NCI-H226 (cell line): ENCODE data around the gene DCUN1D4.
A peak's percentile ranks its signal among the peaks of the same experiment; 100 is the strongest.

Experiments used
- DNase-seq: peaks from one replicate; pipeline ENCODE4 v3.0.0-alpha.2; 2015

Gene DCUN1D4

DNA sequence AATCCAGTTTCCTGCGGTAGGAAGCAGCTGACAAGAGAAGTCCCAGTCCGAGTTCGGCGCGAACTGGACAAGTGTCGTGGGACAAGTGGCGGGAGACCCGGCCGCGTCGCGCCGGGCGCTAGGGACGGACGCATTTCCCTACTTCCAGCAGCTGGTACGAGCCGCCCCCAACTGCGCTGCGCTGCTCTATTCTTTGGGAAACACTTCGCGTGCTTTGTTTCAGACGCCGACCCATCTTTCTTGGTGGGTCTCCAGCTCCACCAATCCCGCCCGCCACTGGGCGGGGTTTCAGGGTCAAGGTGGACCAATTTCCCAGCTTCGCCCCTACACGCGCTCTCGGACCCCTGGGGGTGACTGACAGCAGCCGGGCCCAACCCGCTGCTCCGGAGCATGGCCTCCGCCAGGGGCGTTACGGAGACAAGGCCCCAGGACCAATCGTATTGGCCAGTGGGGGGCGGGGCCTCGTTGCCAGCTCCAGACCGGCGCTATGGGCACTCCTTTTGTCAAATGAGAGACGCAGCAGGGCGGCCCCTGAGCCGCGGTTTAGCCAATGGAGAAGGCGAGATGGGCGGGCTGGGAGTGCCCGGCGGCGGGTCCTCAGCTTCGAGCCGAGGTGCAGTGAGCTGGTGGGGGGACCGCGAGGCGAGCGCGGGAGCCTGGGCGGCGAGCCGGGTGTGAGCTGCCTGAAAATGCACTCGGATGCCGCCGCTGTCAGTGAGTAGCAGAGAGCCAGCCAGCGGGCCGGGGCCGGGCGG, at the start of gene DCUN1D4:
TSS of gene DCUN1D4 (plus strand) at position 600 of the 755 bp plus-strand sequence. CDS start at position 690, 90 bp downstream.
- DNase-seq = peak; percentile 99

DNA sequence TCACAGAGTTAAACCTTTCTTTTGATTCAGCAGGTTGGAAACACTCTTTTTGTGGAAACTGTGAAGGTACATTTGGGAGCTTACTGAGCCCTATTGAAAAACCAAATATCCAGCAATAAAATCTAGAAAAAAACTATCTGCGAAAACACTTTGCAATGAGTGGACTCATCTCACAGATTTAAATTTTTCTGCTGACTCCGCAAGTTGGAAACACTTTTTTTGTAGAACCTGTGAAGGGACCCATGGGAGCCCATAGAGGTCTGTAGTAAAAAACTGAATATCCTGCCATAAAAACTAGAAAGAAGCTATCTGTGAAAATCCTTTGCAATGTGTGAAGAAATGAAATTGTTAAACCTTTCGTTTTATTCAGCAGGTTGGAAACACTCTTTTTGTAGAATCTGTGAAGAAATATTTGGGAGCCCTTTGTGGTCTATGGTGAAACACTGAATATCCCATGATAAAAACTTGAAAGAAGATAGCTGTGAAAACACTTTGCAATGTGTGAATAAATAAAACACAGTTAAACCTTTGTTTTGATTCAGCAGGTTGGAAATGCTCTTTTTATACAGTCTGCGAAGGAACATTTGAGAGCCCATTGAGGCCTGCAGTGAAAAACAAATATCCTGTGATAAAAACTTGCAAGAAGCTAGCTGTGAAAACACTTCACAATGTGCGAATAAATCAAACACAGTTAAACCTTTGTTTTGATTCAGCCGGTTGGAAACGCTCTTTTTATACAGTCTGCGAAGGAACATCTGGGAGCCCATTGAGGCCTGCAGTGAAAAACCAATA, 22.3 kb upstream of the DCUN1D4 start:
- DNase-seq = no peak

DNA sequence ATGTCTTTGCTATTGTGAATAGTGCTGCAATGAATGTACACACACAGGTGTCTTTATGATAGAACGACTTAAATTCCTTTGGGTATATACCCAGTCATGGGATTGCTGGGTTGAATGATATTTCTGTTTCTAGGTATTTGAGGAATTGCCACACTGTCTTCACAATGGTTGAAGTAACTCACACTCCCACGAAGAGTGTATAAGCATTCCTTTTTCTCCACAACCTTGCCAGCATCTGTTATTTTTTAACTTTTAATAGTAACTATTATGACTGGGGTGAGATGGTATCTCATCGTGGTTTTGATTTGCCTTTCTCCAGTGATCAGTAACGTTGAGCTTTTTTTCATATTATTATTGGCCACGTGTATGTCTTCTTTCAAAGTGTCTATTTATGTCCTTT, 17.6 kb upstream of the DCUN1D4 start:
- no peak for DNase-seq

DNA sequence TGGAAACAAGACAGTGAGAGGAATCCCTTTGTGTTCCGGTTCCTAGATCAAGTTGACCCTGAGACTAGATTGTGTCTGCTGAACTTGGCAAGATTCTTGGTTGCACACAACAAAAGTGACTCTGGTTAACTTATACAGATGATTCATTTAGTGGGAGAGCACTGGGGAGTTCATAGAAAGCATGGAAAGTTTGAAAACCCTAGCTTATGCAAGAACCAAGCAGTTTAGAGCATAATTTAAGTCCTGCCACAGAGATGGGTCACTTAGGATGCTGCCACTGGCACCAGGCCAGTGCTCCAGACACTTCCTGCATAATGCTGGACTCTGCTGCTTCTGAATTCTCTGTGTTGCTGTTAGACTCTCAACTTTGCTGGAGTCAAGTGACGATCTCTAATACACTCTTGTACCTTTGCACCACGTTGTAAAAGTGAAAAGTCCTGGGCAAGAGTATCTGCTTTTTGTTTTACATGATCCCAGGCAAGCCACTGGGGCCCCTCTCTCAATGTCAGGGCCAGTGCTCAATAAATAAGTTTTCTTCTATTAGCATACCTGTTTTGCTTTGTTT, 12.7 kb upstream of the DCUN1D4 start:
- no peak for DNase-seq

DNA sequence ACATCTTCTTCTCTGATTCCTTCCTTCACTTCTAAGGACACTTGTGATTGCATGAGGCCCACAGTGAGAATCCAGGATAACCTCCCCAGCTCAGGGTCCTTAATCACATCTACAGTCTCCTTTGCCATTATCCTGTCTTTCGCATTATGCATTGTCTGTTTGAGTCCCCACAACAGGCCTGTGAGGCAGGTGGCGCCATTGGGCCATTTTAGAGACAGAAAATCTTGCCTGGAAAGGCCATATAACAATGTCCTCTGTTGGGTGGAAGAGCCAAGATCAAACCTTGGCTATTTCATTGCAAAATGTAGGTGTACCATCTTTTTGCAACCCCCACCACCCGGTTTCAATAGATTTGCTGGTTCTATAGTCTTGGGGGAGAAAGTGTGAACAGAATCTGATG, 11.8 kb upstream of the DCUN1D4 start:
- peak; percentile 33 for DNase-seq

DNA sequence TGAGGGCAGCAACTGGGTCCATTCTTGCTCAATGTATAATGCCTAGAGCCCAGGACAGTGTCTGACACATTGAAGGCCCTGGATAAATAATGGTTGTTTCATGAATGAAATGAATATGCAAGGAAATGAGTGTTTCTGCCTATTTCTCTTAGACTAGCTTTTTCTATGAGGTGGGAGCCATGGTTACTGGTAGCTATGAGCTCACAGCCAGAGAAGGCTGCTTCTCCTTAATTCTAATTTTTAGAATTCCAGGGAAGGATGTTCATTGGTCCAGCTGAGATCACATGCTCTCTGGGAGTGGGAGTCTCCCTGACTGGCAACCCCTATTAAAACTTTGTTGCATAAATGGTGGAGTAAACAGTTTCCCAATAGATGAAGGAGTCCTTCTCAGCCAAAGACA, 9.7 kb upstream of the DCUN1D4 start:
- DNase-seq = no peak

DNA sequence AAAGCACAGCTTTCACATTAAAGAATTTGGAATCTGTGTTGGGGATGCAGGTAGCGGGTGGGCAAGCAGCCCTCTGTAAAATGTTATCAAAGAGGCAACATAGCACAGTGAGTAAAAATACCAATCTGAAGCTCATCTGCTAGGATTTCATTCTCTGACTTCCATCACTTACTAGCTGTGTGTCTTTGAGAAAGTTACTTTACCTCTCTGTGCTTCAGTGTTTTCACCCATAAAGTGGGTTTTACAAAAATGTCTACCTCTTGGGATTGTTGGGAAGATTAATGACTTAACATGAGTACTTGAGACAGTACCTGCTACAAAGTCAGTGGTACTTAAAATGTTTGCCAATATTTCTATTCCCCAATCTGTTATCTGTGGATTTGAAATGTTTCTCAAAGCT, 7.9 kb upstream of the DCUN1D4 start:
- DNase-seq = no peak

DNA sequence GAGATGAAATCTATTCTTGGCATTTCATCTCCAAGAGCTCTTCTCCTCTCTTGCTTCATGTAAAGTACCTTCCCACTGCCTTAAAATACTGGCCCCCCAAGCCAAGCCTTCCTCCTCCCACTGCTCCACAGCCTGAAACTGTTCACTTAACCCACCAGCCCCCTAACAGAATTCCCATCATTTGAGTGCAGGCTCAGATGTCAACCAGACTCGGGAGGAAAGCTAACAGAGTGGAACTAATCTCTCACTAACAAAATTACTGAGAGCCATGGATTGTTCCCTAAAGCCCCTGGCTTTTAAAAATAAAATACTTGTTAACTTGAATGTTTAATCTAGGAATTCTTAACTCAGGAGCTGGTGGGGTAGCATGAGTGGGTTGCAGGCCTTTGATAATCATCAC, 7.1 kb upstream of the DCUN1D4 start:
- DNase-seq = no peak

DNA sequence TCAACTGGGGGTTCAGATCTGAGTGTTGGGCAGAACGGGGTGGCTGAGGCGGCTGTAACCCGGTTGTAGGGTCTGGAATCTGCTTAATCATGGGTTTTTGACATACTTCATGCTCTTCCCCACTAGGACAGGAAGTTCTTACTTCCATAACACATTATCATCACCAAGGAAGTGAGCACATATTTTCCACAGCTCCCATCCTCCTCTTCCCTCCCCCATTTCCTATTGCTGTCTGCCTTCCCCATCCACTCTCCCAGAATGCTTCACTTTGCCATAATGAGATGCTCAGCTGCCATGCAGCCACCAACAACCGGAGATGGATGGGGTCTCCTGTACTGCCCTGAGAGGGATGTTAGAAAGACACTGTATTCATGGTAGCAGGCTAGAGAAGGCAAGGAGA, 6.4 kb upstream of the DCUN1D4 start:
- DNase-seq = peak; percentile 7

DNA sequence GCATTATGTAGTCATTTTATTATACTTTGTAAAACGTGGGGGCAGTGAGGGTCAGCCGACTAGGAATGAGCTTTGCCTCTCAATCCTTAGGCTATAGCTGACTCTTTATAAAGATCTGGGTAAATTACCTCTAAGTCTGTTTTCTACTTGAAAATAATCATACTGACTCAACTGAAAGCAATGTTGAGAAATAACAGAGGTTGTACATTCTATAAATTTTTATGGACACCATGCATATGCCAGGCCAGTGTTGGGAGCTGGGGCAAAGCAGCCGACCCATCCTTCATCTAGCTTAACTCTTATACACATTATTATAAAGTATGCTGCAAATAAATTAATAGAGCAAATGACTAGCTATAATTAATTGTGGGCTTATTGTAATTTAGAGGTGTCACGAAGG, 2.2 kb upstream of the DCUN1D4 start:
- DNase-seq = peak; percentile 45

DNA sequence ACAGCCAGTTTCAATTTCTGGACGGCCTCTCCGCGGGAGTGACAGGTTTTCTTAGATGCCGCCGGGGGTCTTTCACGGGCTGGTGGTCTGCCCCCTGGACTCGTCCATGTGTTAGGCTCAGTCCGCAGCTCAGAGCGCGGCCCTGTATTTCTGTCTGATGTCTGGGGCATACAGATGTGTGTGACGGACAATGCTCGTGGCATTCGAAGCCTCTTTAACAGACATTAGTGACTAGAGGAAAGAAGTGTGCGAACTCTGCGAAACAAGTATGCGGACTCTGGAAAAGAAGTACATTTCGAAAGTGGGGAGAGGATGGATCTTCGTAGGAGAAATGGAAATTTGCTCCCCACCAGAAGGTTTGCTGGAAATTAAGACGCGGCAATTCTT, 793 bp upstream of the DCUN1D4 start:
- no peak for DNase-seq

DNA sequence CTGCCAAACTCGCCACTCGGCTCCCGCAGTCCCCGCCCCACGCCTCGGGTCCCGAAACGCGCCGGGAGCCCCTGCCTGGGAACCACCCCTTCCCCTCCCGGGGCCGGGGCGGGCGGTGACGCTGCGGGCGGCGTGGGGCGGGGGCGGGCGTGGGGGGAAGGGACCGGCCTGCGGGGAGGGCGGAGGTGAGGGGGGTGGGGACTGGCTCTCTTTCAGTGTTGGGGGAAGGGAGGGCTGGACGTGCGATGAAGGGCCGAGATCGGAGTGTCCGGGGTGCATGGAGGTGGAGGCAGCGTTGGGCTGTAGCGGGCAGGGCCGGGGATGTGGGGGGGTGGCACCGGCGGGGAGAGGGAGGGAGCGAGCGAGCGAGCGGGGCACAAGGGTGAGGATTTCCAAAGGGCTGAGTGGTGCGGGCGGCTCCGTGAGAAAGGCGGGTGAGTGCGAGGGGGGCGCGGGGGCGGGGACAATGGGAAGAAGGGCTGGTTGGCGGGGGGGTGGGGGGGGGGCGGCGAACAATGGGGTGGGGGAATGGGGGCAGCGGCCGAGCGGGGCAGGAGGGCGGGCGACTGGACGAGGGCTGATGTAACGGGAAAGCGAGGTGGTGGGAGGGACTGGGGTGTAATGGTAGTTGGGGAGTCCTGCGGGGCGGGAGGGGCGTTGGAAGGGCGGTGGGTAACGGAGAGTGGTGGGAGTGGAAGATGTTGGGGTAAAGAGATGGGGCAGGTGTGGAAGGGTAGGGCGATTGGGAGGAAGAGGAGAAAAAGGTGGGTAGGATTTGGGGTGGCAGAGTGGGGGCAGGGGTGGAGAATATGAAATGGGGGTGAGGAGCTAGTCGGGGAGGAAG, 578 bp downstream of the DCUN1D4 start:
- peak; percentile 67 for DNase-seq

DNA sequence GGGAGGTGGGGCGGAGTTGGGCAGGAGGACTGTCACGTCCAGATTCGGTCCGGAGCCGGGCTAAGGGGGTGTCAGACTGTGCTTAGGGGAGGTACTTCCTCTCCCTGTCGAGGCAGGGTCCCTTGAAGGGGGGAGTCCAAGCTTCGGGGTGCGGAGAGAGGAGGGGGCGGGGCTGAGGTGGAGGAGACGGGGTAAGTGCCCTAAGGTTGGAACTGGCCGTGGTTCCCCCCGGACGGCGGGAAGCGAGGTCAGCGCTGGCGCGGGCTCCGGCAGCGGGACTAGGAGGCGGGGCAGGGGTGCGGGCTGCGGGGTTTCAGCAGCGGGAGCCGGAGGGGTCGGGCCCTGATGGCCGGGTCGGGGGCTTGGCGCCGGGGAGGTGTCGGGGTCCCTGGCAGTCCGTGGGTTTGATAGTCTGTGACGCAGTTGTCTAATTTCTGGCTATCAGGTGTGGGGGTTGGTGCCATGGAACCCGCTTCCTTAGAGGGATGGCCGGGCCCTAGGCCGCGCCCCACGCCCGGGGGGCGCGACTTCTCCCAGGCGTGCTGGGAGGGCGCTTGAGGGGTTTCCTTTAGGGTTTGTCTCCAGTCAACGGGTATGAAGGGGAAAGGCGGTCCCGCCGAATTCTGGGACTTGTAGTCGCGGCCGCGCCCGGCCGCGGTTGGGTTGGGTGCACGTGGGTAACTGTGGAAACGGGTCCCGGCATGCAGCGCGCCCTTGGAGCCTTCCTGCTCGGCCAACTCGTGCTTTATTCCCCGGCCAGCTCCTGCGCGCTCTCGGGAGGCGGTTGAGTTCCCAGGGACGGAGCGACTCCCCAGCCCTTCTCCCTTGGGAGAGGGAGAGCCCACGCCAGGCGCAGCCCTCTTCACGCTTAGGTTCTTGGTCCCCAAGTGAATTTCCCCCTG, 1.5 kb downstream of the DCUN1D4 start:
- DNase-seq = peak; percentile 95

DNA sequence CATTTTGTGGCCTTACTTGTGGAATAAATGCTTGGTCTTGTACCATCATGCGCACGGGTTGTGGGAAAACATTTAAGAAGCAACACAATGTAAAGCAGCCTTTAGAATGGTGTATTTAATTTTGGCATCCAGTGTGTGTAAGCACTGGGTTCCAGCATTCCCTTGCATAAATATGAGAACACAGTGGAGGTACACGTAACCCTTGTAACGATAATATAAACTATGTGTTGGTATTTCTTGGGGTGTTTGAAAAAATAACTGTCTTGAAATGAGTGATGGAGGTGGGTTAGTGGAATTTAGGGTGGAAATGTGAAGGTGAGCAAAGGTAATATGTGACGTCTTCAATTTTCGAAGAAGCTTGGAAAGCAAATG, 2.1 kb downstream of the DCUN1D4 start:
- DNase-seq = no peak

DNA sequence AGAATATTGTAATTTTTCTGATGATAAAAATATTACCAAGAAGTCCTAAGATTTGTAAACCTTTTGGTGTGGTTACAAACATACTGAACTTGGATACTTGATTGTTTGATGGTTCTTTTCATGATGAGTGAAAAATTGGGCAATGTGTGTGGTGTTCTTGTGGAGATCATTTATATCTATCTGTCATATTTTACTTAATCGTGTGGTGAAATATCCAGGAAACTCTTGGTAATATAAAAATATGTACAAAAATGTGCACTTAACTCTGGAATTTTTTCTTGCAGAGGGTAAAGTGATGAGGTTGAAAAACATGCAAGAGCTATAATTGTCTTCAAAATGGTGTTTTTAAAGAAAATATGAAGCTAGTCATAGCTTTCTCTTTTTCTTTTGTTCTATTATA, 2.8 kb downstream of the DCUN1D4 start:
- DNase-seq = no peak

DNA sequence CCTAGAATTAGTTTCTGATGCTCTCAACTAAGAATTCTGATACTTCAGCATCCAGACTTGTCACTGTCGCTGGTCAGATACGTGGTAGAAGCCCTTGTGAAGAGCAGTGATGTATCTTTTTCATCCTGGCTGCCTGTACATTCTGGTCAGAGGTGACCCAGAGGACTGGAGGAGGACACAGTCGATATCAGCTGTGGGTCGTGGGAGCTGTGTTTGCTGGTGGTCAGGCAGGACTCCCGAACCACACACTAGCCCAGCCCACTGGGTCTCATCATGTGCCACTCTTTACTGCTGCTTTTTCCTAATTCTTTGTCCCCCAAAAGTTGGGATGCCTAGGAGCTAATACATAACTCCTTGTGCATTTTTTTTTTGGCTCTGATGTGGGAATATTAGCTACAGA, 6.5 kb downstream of the DCUN1D4 start:
- no peak for DNase-seq

DNA sequence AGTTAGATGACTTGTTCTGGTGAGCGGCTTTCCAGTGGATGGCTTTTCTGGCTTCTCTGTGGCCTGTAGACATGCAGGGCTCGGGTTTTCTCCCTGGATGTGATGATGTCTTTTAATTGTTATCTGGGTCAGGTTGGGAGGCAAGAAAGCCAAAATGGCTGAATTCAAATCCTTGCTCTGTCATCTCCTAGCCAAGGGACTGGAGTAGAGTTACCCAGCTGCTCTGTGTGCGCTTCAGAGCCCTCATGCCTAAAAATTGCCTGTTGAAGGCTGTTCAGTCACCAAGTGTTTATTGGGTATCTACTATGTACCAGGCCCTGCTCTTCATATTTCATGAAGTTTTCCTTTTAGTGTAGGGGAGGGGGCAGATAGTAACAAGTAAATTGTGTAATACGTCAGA, 7.3 kb downstream of the DCUN1D4 start:
- no peak for DNase-seq

DNA sequence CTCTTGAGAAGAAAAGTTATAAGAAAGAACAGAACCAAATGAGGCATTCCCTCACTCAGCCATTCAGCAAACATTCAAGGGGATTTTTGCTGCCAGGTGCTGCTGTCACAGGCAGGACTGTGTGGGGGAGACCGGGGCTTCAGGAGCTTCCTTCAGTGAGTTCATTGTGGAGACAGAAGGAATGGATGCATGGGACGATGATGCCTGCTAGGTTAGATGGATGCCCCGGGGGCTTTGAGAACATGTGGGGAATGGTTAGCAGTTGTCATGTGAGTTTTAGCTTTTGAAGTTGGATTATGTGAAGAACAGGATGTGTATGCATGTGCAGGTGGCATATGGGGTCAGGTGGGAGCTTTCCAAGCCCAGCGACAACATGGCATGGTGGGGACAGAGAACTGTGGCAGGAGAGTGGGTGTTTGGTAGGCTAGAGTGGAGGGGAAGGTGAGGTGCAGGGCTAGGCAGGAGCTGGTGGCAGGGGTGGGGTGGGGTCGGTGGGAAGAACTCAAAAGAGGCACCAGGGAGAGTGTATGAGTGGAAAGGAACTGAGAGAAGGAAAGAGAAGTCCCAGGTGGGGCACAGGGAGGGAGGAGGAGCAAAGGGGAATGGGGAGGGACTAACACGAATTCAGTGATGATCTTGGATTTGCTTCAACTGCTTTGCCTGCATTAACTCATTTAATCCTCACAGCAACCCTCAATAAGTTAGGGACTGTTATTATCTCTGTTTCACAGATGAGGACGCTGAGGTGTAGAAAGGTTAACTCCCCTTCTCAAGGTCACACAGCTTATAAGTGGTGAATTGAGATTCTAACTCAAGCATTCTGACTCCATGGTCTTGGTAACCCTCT, 8.4 kb downstream of the DCUN1D4 start:
- DNase-seq = no peak

DNA sequence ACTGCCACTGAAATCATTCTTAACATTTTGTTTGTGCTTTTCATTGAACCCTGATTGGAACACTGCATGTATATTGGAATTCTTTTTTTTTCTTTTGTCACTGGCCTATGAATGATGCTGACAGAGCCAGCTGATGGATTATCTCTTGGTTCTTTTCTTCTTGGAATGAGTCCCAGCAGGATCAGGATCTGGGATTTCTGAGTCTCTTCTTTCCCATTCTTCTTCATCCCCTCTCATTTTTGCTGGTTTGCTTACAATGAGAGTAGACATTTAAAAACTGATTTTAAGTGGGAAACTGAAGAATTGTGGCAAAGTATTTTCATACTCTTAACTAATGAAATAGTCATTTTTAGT, 9.0 kb downstream of the DCUN1D4 start:
- DNase-seq = no peak

DNA sequence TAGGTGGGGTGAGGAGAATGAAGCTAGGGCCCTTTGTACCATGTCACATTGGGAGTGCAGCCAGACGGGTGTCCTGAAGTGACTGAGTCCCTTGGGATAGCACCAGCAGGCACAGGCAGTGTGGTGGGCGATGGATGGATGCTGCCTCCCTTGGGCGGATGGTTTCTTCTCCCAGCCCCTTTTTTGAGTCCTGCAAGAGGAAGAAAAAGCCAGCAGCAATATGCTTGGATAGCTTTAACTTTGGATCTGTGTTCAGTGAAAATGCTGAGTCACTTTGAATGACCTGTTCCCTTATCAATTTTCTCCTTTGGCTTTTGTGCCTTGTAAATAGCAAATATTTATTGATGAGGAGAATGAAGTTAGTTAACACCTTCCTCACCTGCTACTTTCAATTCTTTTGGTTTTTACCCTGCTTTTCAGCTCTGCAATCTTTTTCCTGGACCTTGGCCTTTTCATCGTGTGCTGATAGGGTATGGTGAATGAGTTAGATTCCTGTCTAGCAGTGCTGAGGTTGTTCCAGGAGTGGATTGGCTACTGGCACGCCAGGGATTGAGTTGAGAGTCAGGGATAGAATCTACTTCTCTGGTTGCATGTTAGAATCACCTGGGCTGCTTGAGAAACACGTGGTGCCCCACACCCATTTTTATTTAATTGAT, 10.2 kb downstream of the DCUN1D4 start:
- no peak for DNase-seq

DNA sequence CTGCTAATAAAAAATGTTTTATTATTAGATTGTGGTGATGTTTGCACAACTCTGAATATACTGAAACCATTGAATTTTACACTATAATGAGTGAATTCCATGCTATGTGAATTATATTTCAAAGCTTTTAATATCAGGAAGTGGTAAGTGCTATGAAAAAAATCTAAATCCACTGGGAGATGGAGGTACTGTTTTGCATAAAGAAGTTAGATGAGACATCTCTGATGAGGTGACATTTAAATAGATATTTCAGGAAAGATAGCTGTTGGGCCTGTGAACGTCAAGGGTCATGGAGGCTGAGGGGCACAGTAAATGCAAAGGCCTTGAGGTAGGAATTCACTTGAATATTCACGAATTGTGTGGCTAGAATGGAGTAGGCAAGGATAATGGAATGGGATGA, 12.3 kb downstream of the DCUN1D4 start:
- no peak for DNase-seq
